B cell (primary cell): ENCODE results near the gene RBBP6. TPM values are rescaled to one million over a fixed set of nuclear protein-coding genes. Genes with fewer than 3 reads are reported as not detected.
A peak's percentile ranks its signal among the peaks of the same experiment; 100 is the strongest.

Experiments
- ATAC-seq: fragments of 200-7000 bp; cut with Tn5 transposase; one replicate; pipeline ENCODE4 v1.10.0; 2021; ENCODE audit warnings: low read depth, mild to moderate bottlenecking, moderate number of reproducible peaks, moderate library complexity
- CTCF ChIA-PET: fragments of 350-600 bp; sonication (Branson Sonifier 250); formaldehyde crosslinking; loops from one replicate; lab custom pipeline; 2021; ENCODE audit warnings: antibody characterized with exemption, inconsistent platforms; lab: Charles Lee
- POLR2A ChIA-PET: fragments of 350-600 bp; sonication (Branson Sonifier 250); formaldehyde crosslinking; loops from one replicate; lab custom pipeline; 2021; ENCODE audit warnings: antibody characterized with exemption; lab: Charles Lee
- DNase-seq: peaks from one replicate; pipeline ENCODE4 v3.0.0; 2013
- H2AFZ ChIP-seq: 2 replicates; pipeline ENCODE4 v1.6.1; 2012; ENCODE audit warnings: mild to moderate bottlenecking, low read depth, low read length; ENCODE audit not compliant: insufficient read depth, poor library complexity, severe bottlenecking
- H3K27ac ChIP-seq, 2 donors: 1 replicate in 1 of 2; 2 replicates in 1 of 2; pipeline ENCODE4 v1.5.1; 2012 to 2013; ENCODE audit warnings: low read length in 2 of 2, mild to moderate bottlenecking in 2 of 2, moderate library complexity in 1 of 2
- H3K27me3 ChIP-seq, 4 experiments: fragments of 200-600 bp in 1 of 4; sonication (generic) in 1 of 4; replicated peaks in 1 of 4; 1 replicate in 2 of 4; 2 replicates in 2 of 4; pipeline versions ENCODE4 v1.6.1 to v1.7.0; 2013 to 2016; ENCODE audit warnings: low read length in 3 of 4, mild to moderate bottlenecking in 2 of 4, mixed read lengths in 1 of 4, moderate library complexity in 1 of 4; ENCODE audit not compliant: insufficient read depth in 4 of 4, control insufficient read depth in 3 of 4; ENCODE audit errors: control extremely low read depth in 1 of 4
- H3K36me3 ChIP-seq, 2 experiments: replicated peaks in 1 of 2; 1 replicate in 1 of 2; 2 replicates in 1 of 2; pipeline versions ENCODE4 v1.6.1 to v1.7.1; 2013; ENCODE audit warnings: low read length in 1 of 2; ENCODE audit not compliant: insufficient read depth in 2 of 2, control insufficient read depth in 1 of 2; ENCODE audit errors: control extremely low read depth in 1 of 2, extremely low read depth in 1 of 2
- H3K4me1 ChIP-seq, 2 donors: fragments of 200-600 bp in 1 of 2; sonication (generic) in 1 of 2; 1 replicate in 1 of 2; 2 replicates in 1 of 2; pipeline versions ENCODE4 v1.5.1 to v1.6.1; 2013 to 2017; ENCODE audit warnings: low read length in 2 of 2; ENCODE audit not compliant: control insufficient read depth in 2 of 2, insufficient read depth in 2 of 2
- H3K4me2 ChIP-seq: replicated peaks from 2 replicates; pipeline ENCODE3; 2012; ENCODE audit warnings: mild to moderate bottlenecking, low read depth, low read length; ENCODE audit not compliant: poor library complexity, severe bottlenecking
- H3K4me3 ChIP-seq, 5 experiments: fragments of 200-600 bp in 1 of 5; sonication (generic) in 1 of 5; 1 replicate in 3 of 5; 2 replicates in 2 of 5; pipeline versions ENCODE4 v1.5.1 to v1.7.0; 2011 to 2016; ENCODE audit warnings: low read length in 4 of 5, mild to moderate bottlenecking in 4 of 5, low read depth in 2 of 5, control low read depth in 1 of 5, moderate library complexity in 1 of 5; ENCODE audit not compliant: insufficient read depth in 1 of 5; ENCODE audit errors: control extremely low read depth in 1 of 5, extremely low read depth in 1 of 5
- H3K79me2 ChIP-seq: fragments of 200-600 bp; sonication (generic); one replicate; pipeline ENCODE4 v1.6.0; 2016; ENCODE audit warnings: low read length; ENCODE audit not compliant: control insufficient read depth, insufficient read depth
- H3K9ac ChIP-seq: fragments of 200-600 bp; sonication (generic); 2 replicates; pipeline ENCODE4 v1.6.1; 2017; ENCODE audit warnings: mild to moderate bottlenecking, low read length, moderate library complexity
- H3K9me3 ChIP-seq, 3 donors: one replicate each; pipeline versions ENCODE4 v1.6.1 to v1.7.1; 2013; ENCODE audit warnings: low read length in 2 of 3; ENCODE audit not compliant: control insufficient read depth in 2 of 3, insufficient read depth in 1 of 3; ENCODE audit errors: control extremely low read depth in 1 of 3
- H4K20me1 ChIP-seq: 2 replicates; pipeline ENCODE4 v1.6.0; 2012; ENCODE audit warnings: mild to moderate bottlenecking, low read length; ENCODE audit not compliant: insufficient read depth, control insufficient read depth, poor library complexity, severe bottlenecking
- H3K27ac Mint-ChIP-seq: one replicate; pipeline ENCODE4 v1.8.0; 2021; ENCODE audit warnings: mixed read lengths
- H3K27me3 Mint-ChIP-seq: one replicate; pipeline ENCODE4 v1.8.0; 2021; ENCODE audit warnings: mixed read lengths
- H3K4me1 Mint-ChIP-seq: one replicate; pipeline ENCODE4 v1.8.0; 2021; ENCODE audit warnings: mixed read lengths
- H3K4me3 Mint-ChIP-seq: one replicate; pipeline ENCODE4 v1.8.0; 2021; ENCODE audit warnings: mixed read lengths
- H3K9me3 Mint-ChIP-seq: one replicate; pipeline ENCODE4 v1.8.0; 2022; ENCODE audit warnings: mixed read lengths; ENCODE audit not compliant: insufficient read depth
- CTCF ChIP-seq: fragments of 200-600 bp; IDR thresholded peaks from one replicate; pipeline ENCODE4 v1.8.0; 2022; ENCODE audit warnings: antibody characterized with exemption, mild to moderate bottlenecking
- EZH2 ChIP-seq: IDR thresholded peaks from 2 replicates; pipeline ENCODE4 v1.6.1; 2012; ENCODE audit warnings: borderline replicate concordance, low read depth, mild to moderate bottlenecking, moderate library complexity, low read length; ENCODE audit not compliant: insufficient read depth, poor library complexity, severe bottlenecking
- WGBS: methylation state at CpG from one replicate; pipeline ENCODE4 v1.1.5; 2013; ENCODE audit warnings: missing lambda C conversion rate; ENCODE audit not compliant: insufficient coverage; 5-methylcytosine and 5-hydroxymethylcytosine counted together
- intact Hi-C: fragments of 100-400 bp; cut with micrococcal nuclease; formaldehyde crosslinking; loops from one replicate; pipeline ENCODE4 v1.10.0; 2022
- polyA plus RNA-seq: library from polyadenylated mRNA; depleted of rRNA; stranded (reverse); fragments of >200 nt; gene quantifications from 2 replicates; pipeline ENCODE4 v1.2.3, GENCODE V29; 2012
- total RNA-seq, 2 donors: library from RNA; stranded (reverse); fragments of 120-200 nt in 1 of 2; gene quantifications; 1 replicate in 1 of 2; 2 replicates in 1 of 2; pipeline versions ENCODE4 v1.2.3 to v1.2.4, GENCODE V29; 2013 to 2022

The RBBP6 gene
- total and polyA plus RNA-seq, 2 donors (not counting 1 experiment from before 2014, with no cell fraction given), result 107 to 132 TPM

DNA sequence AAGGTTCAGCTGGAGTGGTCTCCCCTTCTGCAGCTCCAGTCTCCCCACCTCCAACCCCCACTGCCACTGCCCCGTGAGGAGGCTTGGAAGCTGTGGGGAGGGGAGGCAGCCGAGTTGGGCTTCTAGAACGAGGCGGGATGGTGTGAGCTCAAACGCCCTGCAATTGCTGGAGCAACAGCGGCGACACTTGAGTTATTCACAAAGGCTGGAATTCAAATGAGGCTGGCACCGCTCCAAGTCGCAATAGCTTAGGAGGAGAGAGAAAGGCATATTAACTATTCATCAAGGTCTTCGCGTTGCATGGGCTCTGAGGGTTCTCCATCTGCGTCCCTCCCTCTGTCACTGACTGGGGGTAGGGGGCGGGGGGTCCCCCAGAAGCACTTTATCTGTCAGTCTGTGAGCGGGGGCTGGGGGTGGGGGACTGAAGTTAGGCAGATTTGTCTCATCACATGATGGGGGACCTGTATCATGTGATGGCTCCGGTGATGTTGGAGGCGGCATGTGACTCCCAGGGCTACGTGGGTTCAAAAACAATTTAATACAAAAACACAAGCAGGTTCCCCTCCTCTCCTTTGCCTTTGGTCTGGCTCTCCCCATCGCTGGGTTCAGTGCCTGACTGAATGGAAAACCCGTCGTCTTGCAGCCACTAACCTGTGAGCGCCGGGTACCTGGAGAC is 70.5 kb downstream of the RBBP6 start:
- DNase-seq (peak; percentile 66), ATAC-seq (peak; percentile 31)
- 6% methylated on average over 15 of the region's 22 CpGs for WGBS
- peaks cover 11 to 12% of the 10 kb centered on the region in 2 donors for H3K4me1 ChIP-seq
- Mint-ChIP-seq H3K9me3 (no peaks in the 10 kb centered on the region), H3K4me3 (peak overlapping the region; percentile 78), H3K27ac (peak overlapping the region; percentile 42), H3K4me1 (peaks cover 16% of the 10 kb centered on the region), H3K27me3 (peaks cover 47% of the 10 kb centered on the region)
- intact Hi-C loops, result no loop called here
- H3K4me3 ChIP-seq, result peak overlapping the region in 4 of 5 experiments; percentile 17 to 55 (median 32)
- TF ChIP-seq CTCF (no peak), EZH2 (no peak)
- no peaks in the 10 kb centered on the region for H3K9me3 ChIP-seq
- H3K79me2 ChIP-seq, result no peaks in the 10 kb centered on the region
- ChIA-PET CTCF (no interaction called here), POLR2A (no interaction called here)
- peaks cover 0 to 27% (median 5%) of the 10 kb centered on the region in 4 experiments for H3K27me3 ChIP-seq
- peak overlapping the region; percentile 45 for H3K9ac ChIP-seq
- H3K4me2 ChIP-seq, result peak overlapping the region; percentile 67
- H2AFZ ChIP-seq, result peak overlapping the region; percentile 50
- no peaks in the 10 kb centered on the region for H3K36me3 ChIP-seq
- H3K27ac ChIP-seq, result no peak overlapping the region
- H4K20me1 ChIP-seq, result no peaks in the 10 kb centered on the region

- DNase-seq (no peak), ATAC-seq (peak; percentile 49)
- ChIA-PET CTCF (no interaction called here), POLR2A (interaction anchor here (0.6 kb wide), 1 partner anchor 116 kb away, joined by 4 read pairs; no protein-coding TSS in a partner anchor)
- TF ChIP-seq EZH2, result no peak
- no peak for TF ChIP-seq CTCF
- Histone ChIP-seq H3K4me3 (peak overlapping the region in 4 of 5 experiments; percentile 17 to 55 (median 32)), H2AFZ (peak overlapping the region; percentile 50), H3K4me2 (peak overlapping the region; percentile 67), H3K9me3 (no peaks in the 10 kb centered on the region), H3K79me2 (no peaks in the 10 kb centered on the region), H3K27me3 (peaks cover 0 to 27% (median 5%) of the 10 kb centered on the region in 4 experiments), H3K9ac (peak overlapping the region; percentile 45), H3K4me1 (peaks cover 11 to 12% of the 10 kb centered on the region in 2 donors), H4K20me1 (no peaks in the 10 kb centered on the region), H3K36me3 (no peaks in the 10 kb centered on the region), H3K27ac (no peak overlapping the region)
- intact Hi-C loops, result no loop called here
- Mint-ChIP-seq H3K4me1 (peaks cover 16% of the 10 kb centered on the region), H3K9me3 (no peaks in the 10 kb centered on the region), H3K27me3 (peaks cover 45% of the 10 kb centered on the region), H3K4me3 (peak overlapping the region; percentile 78), H3K27ac (peak overlapping the region; percentile 17)
- WGBS, result 7% methylated on average over 11 of the region's 13 CpGs
Observed at GRCh38 chr16:24610416-24610755, 71.0 kb downstream of the RBBP6 start.
